Astrocyte of the spinal cord (primary cell): Measurements from ENCODE around the gene FOCAD.

Source experiments
- DNase-seq: peaks from one replicate; pipeline ENCODE4 v3.0.0; 2011; ENCODE audit warnings: low read depth, low spot score
- H3K4me3 ChIP-seq: 2 replicates; pipeline ENCODE4 v1.5.1; 2011; ENCODE audit warnings: low read depth, mild to moderate bottlenecking, low read length, moderate library complexity
- in situ Hi-C: cut with HindIII; loops from 2 replicates; pipeline ENCODE4 v1.10.0; 2017; ENCODE audit warnings: low sequenced_read_pairs
- TF ChIP-seq, protein P1 (sequence below): IDR thresholded peaks from 2 replicates; pipeline ENCODE4 v1.5.1; 2012; ENCODE audit warnings: low read depth, mild to moderate bottlenecking, low read length, inconsistent platforms

FOCAD gene

DNA sequence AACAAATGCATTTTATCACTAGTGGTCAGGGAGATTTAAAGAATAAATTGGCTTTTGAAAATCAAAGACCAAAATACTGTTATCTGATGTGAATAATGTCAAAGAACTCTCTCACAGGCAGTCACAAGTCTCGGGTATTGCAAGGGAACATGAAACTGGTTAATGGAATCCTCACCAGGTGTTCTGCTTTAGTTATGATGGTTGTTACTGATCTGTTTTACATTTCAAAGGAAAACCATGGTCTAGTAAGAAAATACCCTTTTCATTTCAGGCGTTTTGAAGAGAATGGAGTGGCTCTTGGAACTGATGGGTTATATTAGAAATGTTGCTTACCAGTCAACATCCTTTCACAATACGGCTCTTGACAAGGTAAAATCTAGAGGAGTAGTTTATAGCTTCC, 304.0 kb downstream of the FOCAD start:
- DNase-seq, result no peak
- in situ Hi-C loops, result no loop called here
- TF ChIP-seq, protein P1, sequence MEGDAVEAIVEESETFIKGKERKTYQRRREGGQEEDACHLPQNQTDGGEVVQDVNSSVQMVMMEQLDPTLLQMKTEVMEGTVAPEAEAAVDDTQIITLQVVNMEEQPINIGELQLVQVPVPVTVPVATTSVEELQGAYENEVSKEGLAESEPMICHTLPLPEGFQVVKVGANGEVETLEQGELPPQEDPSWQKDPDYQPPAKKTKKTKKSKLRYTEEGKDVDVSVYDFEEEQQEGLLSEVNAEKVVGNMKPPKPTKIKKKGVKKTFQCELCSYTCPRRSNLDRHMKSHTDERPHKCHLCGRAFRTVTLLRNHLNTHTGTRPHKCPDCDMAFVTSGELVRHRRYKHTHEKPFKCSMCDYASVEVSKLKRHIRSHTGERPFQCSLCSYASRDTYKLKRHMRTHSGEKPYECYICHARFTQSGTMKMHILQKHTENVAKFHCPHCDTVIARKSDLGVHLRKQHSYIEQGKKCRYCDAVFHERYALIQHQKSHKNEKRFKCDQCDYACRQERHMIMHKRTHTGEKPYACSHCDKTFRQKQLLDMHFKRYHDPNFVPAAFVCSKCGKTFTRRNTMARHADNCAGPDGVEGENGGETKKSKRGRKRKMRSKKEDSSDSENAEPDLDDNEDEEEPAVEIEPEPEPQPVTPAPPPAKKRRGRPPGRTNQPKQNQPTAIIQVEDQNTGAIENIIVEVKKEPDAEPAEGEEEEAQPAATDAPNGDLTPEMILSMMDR, result no peak
- no peak overlapping the region for H3K4me3 ChIP-seq

DNA sequence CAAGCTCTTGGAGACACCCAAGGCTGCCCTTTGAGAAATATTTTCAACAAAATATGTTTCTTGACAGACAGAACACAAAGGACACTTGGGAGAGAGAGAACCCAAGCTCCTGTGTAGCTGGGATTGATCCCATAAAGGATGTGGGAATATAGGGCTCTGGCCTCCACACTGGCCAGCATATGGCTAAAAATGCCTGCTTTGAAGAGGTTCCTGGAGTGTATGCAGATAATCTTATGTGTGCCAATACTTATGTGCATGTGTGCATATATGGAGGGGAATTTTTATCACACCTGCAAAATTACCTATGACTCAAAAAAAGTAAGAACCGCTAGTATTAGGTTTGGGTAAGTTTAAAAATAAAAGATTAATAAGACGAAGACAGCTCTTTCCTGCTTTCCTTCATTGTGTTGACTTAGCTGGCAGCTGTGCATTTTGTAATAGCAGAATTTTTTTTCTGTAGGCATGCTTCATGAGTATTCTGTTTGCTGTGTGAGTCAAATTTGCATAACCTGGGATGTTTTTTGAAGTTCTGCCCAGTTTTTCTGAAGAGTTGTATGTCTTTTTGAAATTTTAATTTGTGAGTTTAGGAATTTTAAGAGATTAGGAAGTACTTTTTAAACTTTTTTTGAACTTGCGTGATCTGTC, 304.7 kb downstream of the FOCAD start:
- in situ Hi-C loops, result no loop called here
- TF ChIP-seq, protein P1, result no peak
- H3K4me3 ChIP-seq, result no peak overlapping the region
- DNase-seq, result peak; percentile 29

DNA sequence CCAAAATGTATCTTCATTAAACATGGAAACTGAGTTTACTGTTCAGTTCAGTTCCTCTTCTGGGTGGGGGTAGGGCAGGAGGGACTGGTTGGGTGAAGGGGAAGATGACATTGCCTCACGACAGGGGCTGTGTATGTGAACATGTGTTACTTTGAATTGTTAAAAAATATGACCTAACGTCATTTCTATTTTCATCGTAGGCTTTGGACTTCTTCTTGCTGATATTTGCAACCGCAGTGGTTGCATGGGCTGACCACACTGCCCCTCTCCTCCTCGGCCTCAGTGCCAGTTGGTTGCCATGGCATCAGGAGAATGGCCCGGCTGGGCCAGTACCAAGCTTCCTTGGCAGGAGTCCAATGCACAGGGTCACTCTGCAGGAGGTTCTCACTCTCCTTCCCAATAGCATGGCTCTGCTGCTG, 305.9 kb downstream of the FOCAD start:
- peak; percentile 61 for DNase-seq
- TF ChIP-seq, protein P1, result no peak
- H3K4me3 ChIP-seq, result no peak overlapping the region
- in situ Hi-C loops, result no loop called here

DNA sequence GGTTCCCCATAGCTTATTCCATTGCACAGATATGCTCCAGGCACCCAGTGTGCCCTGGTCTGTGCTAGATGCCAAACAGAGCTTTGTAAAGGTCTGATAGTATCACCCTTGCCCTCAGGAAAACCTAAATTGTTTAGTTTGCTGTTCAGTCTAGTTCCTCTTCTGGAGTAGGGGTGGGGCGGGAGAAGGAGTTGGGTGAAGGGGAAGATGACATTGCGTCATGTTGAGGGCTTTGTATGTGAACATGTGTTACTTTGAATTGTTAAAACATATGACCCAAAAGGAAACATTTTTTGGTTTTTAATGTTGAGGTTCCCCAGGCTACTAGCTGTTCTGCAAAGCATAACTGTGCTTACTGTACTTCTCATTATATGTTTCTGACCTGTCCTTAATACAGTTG, 306.8 kb downstream of the FOCAD start:
- in situ Hi-C loops, result no loop called here
- no peak for DNase-seq
- no peak overlapping the region for H3K4me3 ChIP-seq
- TF ChIP-seq, protein P1, result no peak

DNA sequence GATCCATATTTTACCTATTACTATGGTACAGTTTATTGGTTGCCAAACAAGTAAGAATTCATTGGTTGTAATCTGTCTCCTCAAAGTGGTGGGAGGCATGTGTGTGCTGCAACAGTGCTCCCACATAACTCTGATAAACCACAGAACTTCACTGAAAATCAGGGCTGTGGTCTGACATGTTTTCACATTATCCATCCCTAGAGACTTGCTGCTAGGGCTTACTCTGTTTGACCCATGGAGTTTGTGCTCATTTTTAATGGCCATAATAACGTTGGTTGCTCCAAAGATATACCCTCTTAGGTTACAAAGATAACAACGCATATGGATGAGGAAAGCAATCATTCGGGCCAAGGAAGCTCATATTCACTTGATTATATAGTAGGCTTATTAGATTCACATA, 310.4 kb downstream of the FOCAD start:
- no peak overlapping the region for H3K4me3 ChIP-seq
- no peak for DNase-seq
- TF ChIP-seq, protein P1, result no peak
- in situ Hi-C loops, result no loop called here

DNA sequence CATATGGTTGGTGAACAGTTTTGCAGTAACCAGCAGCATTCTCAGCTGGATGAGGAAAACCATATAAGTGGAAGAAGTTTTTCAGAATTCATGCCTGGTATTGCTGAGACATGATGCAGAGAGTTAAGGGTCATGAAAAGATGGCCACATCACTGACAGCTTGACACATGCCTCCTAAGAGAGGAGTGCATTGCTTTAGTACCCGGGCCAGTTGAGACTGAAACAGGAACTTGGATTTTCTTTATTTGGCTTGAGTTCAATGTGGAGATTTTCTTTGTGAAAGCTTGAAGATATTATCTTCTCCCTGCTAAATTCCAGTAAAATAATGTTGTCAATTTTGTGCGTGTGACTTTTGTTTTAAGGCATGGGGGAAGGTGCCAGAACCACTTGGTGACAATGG, 311.6 kb downstream of the FOCAD start:
- no peak overlapping the region for H3K4me3 ChIP-seq
- in situ Hi-C loops, result no loop called here
- TF ChIP-seq, protein P1, result no peak
- DNase-seq, result no peak
